CD4-positive, CD25-positive, alpha-beta regulatory T cell (primary cell): ENCODE measurements around the gene MAN1A1. TPM values are rescaled to one million over a fixed set of nuclear protein-coding genes. Genes with fewer than 3 reads are reported as not detected.
A peak's percentile ranks its signal among the peaks of the same experiment; 100 is the strongest.

Experiments used
- ATAC-seq, 2 donors: fragments of 150-1000 bp; cut with Tn5 transposase; one replicate each; pipeline ENCODE4 v1.10.0; 2021; ENCODE audit warnings: low read depth in 2 of 2, moderate number of reproducible peaks in 2 of 2, moderate library complexity in 1 of 2
- DNase-seq, 3 donors: peaks; one replicate each; pipeline versions ENCODE4 v3.0.0 to v3.0.0-alpha.2; 2012 to 2022; ENCODE audit warnings: mixed read lengths in 1 of 3
- H3K27ac ChIP-seq: one replicate; pipeline ENCODE4 v1.7.0; 2013; ENCODE audit warnings: mild to moderate bottlenecking, low read length; ENCODE audit not compliant: insufficient read depth, poor library complexity, severe bottlenecking
- H3K27me3 ChIP-seq: one replicate; pipeline ENCODE4 v1.7.0; 2013; ENCODE audit warnings: low read length; ENCODE audit not compliant: control insufficient read depth, insufficient read depth
- H3K36me3 ChIP-seq: one replicate; pipeline ENCODE4 v1.7.0; 2013; ENCODE audit warnings: mild to moderate bottlenecking, low read length, moderate library complexity; ENCODE audit not compliant: control insufficient read depth, insufficient read depth
- H3K4me1 ChIP-seq: 2 replicates; pipeline ENCODE4 v1.7.0; 2013; ENCODE audit warnings: mild to moderate bottlenecking, low read length; ENCODE audit not compliant: insufficient read depth, control insufficient read depth, poor library complexity, severe bottlenecking
- H3K4me3 ChIP-seq: one replicate; pipeline ENCODE4 v1.7.0; 2013; ENCODE audit warnings: low read depth, mild to moderate bottlenecking, low read length, moderate library complexity
- H3K9me3 ChIP-seq, 2 experiments: 1 replicate in 1 of 2; 2 replicates in 1 of 2; pipeline ENCODE4 v1.7.0; 2013; ENCODE audit warnings: low read length in 2 of 2, mild to moderate bottlenecking in 1 of 2, moderate library complexity in 1 of 2; ENCODE audit not compliant: control insufficient read depth in 2 of 2
- H3K27ac Mint-ChIP-seq, 3 donors: one replicate each; pipeline ENCODE4 v1.8.0; 2020 to 2022; ENCODE audit warnings: mild to moderate bottlenecking in 3 of 3, mixed read lengths in 3 of 3, moderate library complexity in 2 of 3
- H3K27me3 Mint-ChIP-seq: one replicate; pipeline ENCODE4 v1.8.0; 2022; ENCODE audit warnings: mild to moderate bottlenecking, mixed read lengths
- H3K36me3 Mint-ChIP-seq: one replicate; pipeline ENCODE4 v1.8.0; 2020; ENCODE audit warnings: mixed read lengths
- H3K4me1 Mint-ChIP-seq, 4 donors: one replicate each; pipeline ENCODE4 v1.8.0; 2020 to 2022; ENCODE audit warnings: mixed read lengths in 4 of 4, mild to moderate bottlenecking in 1 of 4
- H3K4me3 Mint-ChIP-seq, 4 donors: one replicate each; pipeline ENCODE4 v1.8.0; 2020 to 2022; ENCODE audit warnings: mild to moderate bottlenecking in 4 of 4, mixed read lengths in 4 of 4, moderate library complexity in 3 of 4
- H3K9me3 Mint-ChIP-seq, 7 donors: one replicate each; pipeline ENCODE4 v1.8.0; 2020 to 2022; ENCODE audit warnings: mixed read lengths in 7 of 7, mild to moderate bottlenecking in 3 of 7, moderate library complexity in 2 of 7
- polyA plus RNA-seq, 4 donors: library from polyadenylated mRNA; unstranded; fragments of 300-500 nt; fragmentation: Illumina TruSeq; gene quantifications; one replicate each; pipeline ENCODE4 v1.2.3, GENCODE V29; 2021
- total RNA-seq: library from RNA; stranded (reverse); gene quantifications from one replicate; pipeline ENCODE4 v1.2.3, GENCODE V29; 2022

Gene MAN1A1
- total and polyA plus RNA-seq, 5 donors from 2014 or later = 10.7 to 20.6 (median 13.6) TPM

DNA sequence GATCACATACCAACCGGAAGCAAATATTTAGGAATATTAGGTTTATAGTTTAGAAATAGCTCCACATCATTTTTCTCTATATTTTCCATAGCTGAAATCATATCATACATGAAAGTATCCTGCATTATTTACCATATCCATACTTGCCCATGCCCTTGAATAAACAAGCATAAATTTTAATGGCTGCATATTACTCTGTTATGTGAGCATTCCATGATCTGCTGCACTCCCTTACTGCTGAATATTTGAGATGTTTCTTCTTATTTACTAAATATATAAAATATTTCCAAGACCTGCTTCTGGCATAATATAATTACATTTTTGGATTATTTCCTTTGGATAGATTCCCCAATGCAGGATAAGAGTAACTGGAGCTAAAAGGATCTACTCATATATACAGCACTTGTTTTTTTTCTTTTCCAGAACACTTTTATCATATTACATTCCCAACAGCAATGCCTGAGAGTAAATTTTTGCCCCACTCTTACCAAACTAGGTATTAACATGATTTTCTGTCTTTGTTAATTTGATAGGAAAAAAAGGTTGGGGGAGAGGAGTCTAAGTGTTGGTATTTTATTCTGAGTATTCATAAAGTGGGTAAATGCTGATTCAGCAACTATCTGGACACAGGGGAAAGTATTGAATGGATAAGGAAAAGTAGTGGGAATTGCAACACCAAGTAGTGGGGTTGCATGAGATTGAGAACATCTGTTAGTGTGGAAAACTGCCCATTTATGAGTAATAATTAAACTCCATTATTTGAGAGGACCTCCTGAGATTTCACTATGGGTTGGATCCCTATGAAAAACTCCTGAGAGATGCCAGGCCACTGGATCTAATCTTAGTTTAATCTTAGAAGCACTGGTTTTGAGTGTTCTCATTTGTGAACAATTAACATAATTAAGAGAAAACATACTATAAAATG lies 76.0 kb downstream of the MAN1A1 start:
- H3K36me3 Mint-ChIP-seq = peaks cover 21% of the 10 kb centered on the region

DNA sequence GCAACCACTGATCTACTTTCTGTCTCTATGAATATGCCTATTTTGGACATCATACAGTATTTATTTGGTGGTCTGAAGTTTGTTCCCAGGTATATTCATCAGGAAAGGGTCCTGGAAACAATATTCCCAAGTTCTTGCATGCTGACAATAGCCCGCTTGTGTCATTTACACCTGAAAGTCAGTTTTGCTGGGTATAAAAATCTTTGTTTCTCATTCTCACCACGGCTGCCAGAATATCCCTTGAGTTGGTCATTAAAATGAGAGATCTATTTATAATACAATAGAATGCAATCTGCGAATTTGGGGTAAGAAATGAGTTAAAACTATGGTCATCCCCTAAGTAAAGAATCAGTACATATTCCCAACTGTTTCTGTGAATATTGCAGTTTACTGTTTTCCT lies 79.0 kb downstream of the MAN1A1 start:
- Mint-ChIP-seq H3K27ac (no peak overlapping the region), H3K36me3 (peaks cover 18% of the 10 kb centered on the region), H3K4me3 (no peak overlapping the region), H3K27me3 (no peaks in the 10 kb centered on the region), H3K4me1 (peaks cover 8 to 26% (median 21%) of the 10 kb centered on the region in 4 donors), H3K9me3 (peaks cover 0 to 15% (median 5%) of the 10 kb centered on the region in 7 donors)
- DNase-seq (no peak), ATAC-seq (no peak)
- Histone ChIP-seq H3K9me3 (peaks cover 9 to 16% of the 10 kb centered on the region in 2 experiments), H3K27me3 (no peaks in the 10 kb centered on the region), H3K27ac (no peak overlapping the region), H3K36me3 (no peaks in the 10 kb centered on the region), H3K4me1 (peaks cover 6% of the 10 kb centered on the region), H3K4me3 (no peak overlapping the region)

More for the DNA sequence above, 76.0 kb downstream of the MAN1A1 start:
- peaks cover 0 to 8% (median 5%) of the 10 kb centered on the region in 4 donors for H3K4me1 Mint-ChIP-seq
- H3K4me3 Mint-ChIP-seq = no peak overlapping the region
- no peaks in the 10 kb centered on the region for H3K27me3 Mint-ChIP-seq
- H3K4me1 ChIP-seq = no peaks in the 10 kb centered on the region
- H3K27ac ChIP-seq = no peak overlapping the region
- DNase-seq (no peak), ATAC-seq (no peak)
- no peaks in the 10 kb centered on the region for H3K27me3 ChIP-seq
- H3K27ac Mint-ChIP-seq = no peak overlapping the region
- no peaks in the 10 kb centered on the region for H3K36me3 ChIP-seq
- H3K9me3 ChIP-seq = peaks cover 9 to 16% of the 10 kb centered on the region in 2 experiments
- H3K4me3 ChIP-seq = no peak overlapping the region
- peaks cover 0 to 15% (median 5%) of the 10 kb centered on the region in 7 donors for H3K9me3 Mint-ChIP-seq

DNA sequence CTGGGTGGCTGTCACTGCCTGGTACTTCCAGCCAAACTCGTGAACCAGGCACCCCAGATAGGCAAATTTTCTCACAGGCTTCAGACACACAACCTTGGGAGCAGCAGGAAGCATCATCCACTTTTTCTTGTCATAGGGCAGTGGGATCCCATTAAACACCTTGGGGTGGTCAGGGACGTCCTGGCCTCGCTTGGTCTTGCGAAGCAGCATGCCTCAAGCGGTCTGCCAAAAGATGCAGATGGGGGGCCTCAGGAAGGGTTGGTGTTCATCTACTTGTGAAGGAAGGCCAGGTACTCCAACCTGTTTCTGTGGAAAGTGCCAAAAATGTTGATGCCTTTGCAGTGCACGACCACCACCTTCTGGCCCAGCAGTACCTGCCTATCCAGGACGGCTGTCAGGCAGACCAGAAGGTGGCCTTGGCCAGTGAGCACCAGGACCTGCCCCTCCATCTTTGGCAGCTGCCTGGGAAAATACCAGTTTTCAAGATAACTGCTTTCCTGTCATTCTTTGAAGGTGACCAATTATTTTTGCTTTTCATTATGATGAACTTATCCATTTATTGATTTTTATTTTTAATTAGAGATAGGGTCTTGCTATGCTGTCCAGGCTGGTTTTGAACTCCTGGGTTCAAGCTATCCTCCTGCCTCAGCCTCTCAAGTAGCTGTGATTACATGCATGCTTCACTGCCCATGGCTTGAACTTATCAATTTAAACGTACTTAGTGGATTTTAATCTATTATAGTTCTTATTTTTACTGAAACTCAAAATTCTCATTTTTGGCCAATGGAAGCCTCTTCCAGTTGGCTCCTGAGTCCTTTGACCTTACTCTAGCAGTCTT lies 80.1 kb downstream of the MAN1A1 start:
- no peak for DNase-seq
- H3K4me1 Mint-ChIP-seq = peaks cover 8 to 26% (median 21%) of the 10 kb centered on the region in 4 donors
- peaks cover 9 to 16% of the 10 kb centered on the region in 2 experiments for H3K9me3 ChIP-seq
- H3K4me1 ChIP-seq = peaks cover 6% of the 10 kb centered on the region
- peaks cover 0 to 15% (median 5%) of the 10 kb centered on the region in 7 donors for H3K9me3 Mint-ChIP-seq
- no peaks in the 10 kb centered on the region for H3K27me3 Mint-ChIP-seq
- H3K27ac Mint-ChIP-seq = peak overlapping the region in 1 of 3 donors; percentile 17
- no peaks in the 10 kb centered on the region for H3K27me3 ChIP-seq
- no peaks in the 10 kb centered on the region for H3K36me3 ChIP-seq
- H3K4me3 ChIP-seq = no peak overlapping the region
- H3K27ac ChIP-seq = no peak overlapping the region
- H3K36me3 Mint-ChIP-seq = peaks cover 18% of the 10 kb centered on the region
- no peak for ATAC-seq
- H3K4me3 Mint-ChIP-seq = no peak overlapping the region

DNA sequence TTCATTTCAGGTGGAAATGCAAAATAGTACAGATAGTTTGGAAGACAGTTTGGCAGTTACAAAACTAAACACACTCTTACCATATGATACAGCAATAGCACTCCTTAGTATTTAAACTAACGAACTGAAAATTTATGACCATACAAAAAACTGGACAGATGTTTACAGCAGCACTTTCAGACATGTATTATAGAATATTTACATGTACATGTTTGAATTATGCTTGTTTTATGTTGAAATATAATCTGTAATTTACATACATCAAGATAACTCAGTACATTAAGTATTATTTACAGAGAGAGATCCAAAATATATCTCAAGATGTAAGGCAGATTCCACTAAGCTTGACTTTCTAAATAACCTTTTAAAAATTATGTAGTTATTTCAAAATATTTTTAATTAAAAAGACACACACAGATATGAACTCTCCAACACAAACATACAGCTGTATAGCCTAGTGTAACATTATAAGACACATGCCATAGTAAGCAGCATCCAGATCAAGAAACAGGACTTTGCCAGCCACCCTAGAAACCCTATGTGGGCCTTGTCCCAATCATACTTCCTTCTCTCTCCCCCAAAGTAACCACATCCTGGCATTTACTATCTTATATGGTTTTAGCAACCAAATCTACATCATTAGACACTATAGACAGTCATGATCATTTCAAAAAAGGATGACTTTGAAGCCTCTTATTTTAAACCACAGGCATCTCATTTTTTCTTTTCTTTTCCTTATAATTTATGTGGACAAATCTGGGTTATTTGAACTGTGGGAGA lies 82.2 kb downstream of the MAN1A1 start:
- H3K4me3 Mint-ChIP-seq = no peak overlapping the region

DNA sequence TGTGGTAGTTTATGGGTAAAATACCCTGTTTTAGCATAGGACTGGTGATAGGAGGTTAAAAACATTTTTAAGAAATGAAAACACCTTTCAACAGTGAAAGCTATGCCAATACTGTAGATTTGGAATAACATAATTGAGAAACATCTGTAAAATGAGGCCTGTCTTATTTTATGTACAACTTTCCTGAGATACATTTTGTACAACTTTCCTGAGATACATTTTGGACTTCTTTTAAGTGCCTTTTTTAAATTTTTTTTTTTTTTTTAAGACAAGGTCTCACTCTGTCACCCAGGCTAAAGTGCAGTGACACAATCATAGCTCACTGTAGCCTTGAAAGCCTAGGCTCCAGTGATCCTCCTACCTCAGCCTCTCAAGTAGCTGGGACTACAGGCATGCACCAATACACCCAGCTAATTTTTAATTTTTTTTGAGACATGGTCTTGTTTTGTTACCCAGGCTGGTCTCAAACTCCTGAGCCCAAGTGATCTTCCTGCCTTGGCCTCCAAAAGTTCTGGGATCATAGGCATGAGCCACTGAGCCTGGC lies 84.6 kb downstream of the MAN1A1 start:
- no peak overlapping the region for H3K27ac Mint-ChIP-seq
- no peaks in the 10 kb centered on the region for H3K27me3 ChIP-seq

More for the DNA sequence above, 82.2 kb downstream of the MAN1A1 start:
- DNase-seq (peak in 1 of 3 donors; percentile 29), ATAC-seq (peak in 1 of 2 donors; percentile 34)
- no peaks in the 10 kb centered on the region for H3K36me3 ChIP-seq
- peaks cover 6% of the 10 kb centered on the region for H3K4me1 ChIP-seq
- peaks cover 9 to 16% of the 10 kb centered on the region in 2 experiments for H3K9me3 ChIP-seq
- no peak overlapping the region for H3K4me3 ChIP-seq
- H3K27me3 ChIP-seq = no peaks in the 10 kb centered on the region
- H3K4me1 Mint-ChIP-seq = peaks cover 8 to 26% (median 21%) of the 10 kb centered on the region in 4 donors
- H3K27me3 Mint-ChIP-seq = no peaks in the 10 kb centered on the region
- no peak overlapping the region for H3K27ac Mint-ChIP-seq
- peaks cover 19% of the 10 kb centered on the region for H3K36me3 Mint-ChIP-seq
- H3K9me3 Mint-ChIP-seq = peaks cover 0 to 14% (median 5%) of the 10 kb centered on the region in 7 donors
- H3K27ac ChIP-seq = no peak overlapping the region

DNA sequence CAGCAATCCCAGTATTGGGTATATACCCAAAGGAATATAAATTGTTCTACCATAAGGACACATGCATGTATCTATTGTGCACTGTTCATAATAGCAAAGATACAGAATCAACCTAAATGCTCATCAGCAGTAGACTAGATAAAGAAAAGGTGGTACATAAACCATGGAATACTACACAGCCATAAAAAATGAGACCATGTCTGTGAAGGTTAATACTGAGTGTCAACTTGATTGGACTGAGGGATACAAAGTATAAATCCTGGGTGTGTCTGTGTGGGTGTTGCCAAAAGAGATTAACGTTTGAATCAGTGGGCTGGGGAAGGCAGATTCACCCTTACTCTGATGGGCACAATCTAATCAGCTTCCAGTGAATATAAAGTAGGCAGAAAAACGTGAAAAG lies 86.9 kb downstream of the MAN1A1 start:
- Histone ChIP-seq H3K9me3 (no peaks in the 10 kb centered on the region), H3K27me3 (no peaks in the 10 kb centered on the region), H3K27ac (no peak overlapping the region), H3K36me3 (no peaks in the 10 kb centered on the region), H3K4me3 (no peak overlapping the region), H3K4me1 (peaks cover 3% of the 10 kb centered on the region)
- Mint-ChIP-seq H3K27ac (no peak overlapping the region), H3K4me3 (no peak overlapping the region), H3K9me3 (peaks cover 0 to 5% (median 0%) of the 10 kb centered on the region in 7 donors), H3K36me3 (peaks cover 11% of the 10 kb centered on the region), H3K4me1 (peaks cover 4 to 15% (median 12%) of the 10 kb centered on the region in 4 donors), H3K27me3 (no peaks in the 10 kb centered on the region)
- no peak for DNase-seq
- no peak for ATAC-seq

More for the DNA sequence above, 84.6 kb downstream of the MAN1A1 start:
- H3K27ac ChIP-seq = no peak overlapping the region
- no peak overlapping the region for H3K4me3 Mint-ChIP-seq
- H3K9me3 ChIP-seq = no peaks in the 10 kb centered on the region
- H3K4me3 ChIP-seq = no peak overlapping the region
- no peaks in the 10 kb centered on the region for H3K36me3 ChIP-seq
- peaks cover 8 to 26% (median 24%) of the 10 kb centered on the region in 4 donors for H3K4me1 Mint-ChIP-seq
- H3K9me3 Mint-ChIP-seq = peaks cover 0 to 5% (median 0%) of the 10 kb centered on the region in 7 donors
- H3K4me1 ChIP-seq = peaks cover 6% of the 10 kb centered on the region
- DNase-seq (no peak), ATAC-seq (no peak)
- H3K27me3 Mint-ChIP-seq = no peaks in the 10 kb centered on the region
- peaks cover 16% of the 10 kb centered on the region for H3K36me3 Mint-ChIP-seq

DNA sequence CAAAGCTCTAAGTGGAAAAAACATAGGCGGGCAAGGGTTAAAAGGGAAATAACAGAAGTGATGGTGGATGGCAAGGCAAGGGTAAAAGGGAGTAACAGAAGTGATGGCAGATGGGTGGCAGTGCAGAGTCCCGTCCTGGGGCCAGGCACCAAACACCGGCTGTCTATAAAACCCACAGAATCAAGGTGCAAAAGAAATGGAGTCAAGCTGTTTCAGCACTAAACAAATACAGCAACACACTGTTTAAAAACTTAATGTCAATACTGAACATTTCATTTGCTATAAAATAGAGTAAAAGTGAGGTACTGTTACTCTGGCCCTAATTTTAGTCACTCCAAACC lies 87.6 kb downstream of the MAN1A1 start:
- Histone ChIP-seq H3K36me3 (no peaks in the 10 kb centered on the region), H3K9me3 (no peaks in the 10 kb centered on the region), H3K27me3 (no peaks in the 10 kb centered on the region), H3K4me3 (no peak overlapping the region), H3K27ac (no peak overlapping the region), H3K4me1 (no peaks in the 10 kb centered on the region)
- H3K36me3 Mint-ChIP-seq = peaks cover 11% of the 10 kb centered on the region
- H3K4me3 Mint-ChIP-seq = no peak overlapping the region
- peaks cover 0 to 13% (median 12%) of the 10 kb centered on the region in 4 donors for H3K4me1 Mint-ChIP-seq
- no peak overlapping the region for H3K27ac Mint-ChIP-seq
- DNase-seq (no peak), ATAC-seq (no peak)
- peaks cover 0 to 5% (median 0%) of the 10 kb centered on the region in 7 donors for H3K9me3 Mint-ChIP-seq
- no peaks in the 10 kb centered on the region for H3K27me3 Mint-ChIP-seq
